Esophagus (tissue), 2 donors: ENCODE measurements around the gene SRRM1. TPM values are rescaled to one million over a fixed set of nuclear protein-coding genes. Genes with fewer than 3 reads are reported as not detected.
A peak's percentile ranks its signal among the peaks of the same experiment; 100 is the strongest.

ENCODE experiments used
- H3K27ac ChIP-seq, 2 donors: one replicate each; pipeline ENCODE4 v1.5.1; 2013; ENCODE audit warnings: low read depth in 2 of 2, mild to moderate bottlenecking in 2 of 2, inconsistent platforms in 1 of 2, low read length in 1 of 2, moderate library complexity in 1 of 2
- H3K27me3 ChIP-seq, 2 donors: one replicate each; pipeline ENCODE4 v1.6.1; 2013; ENCODE audit warnings: low read length in 2 of 2, control low read depth in 1 of 2, mild to moderate bottlenecking in 1 of 2; ENCODE audit not compliant: insufficient read depth in 2 of 2, control insufficient read depth in 1 of 2
- H3K36me3 ChIP-seq, 2 donors: one replicate each; pipeline ENCODE4 v1.6.1; 2013; ENCODE audit warnings: low read length in 1 of 2; ENCODE audit not compliant: control insufficient read depth in 2 of 2, insufficient read depth in 2 of 2
- H3K4me1 ChIP-seq, 2 donors: one replicate each; pipeline ENCODE4 v1.6.1; 2013; ENCODE audit warnings: low read length in 1 of 2; ENCODE audit not compliant: control insufficient read depth in 2 of 2, insufficient read depth in 2 of 2
- H3K4me3 ChIP-seq, 2 donors: one replicate each; pipeline ENCODE4 v1.5.1; 2013; ENCODE audit warnings: low read length in 2 of 2, mild to moderate bottlenecking in 2 of 2, low read depth in 1 of 2, moderate library complexity in 1 of 2
- H3K9me3 ChIP-seq, 2 donors: one replicate each; pipeline ENCODE4 v1.6.1; 2013; ENCODE audit warnings: mild to moderate bottlenecking in 2 of 2, low read depth in 1 of 2, low read length in 1 of 2, moderate library complexity in 1 of 2; ENCODE audit not compliant: control insufficient read depth in 2 of 2, insufficient read depth in 1 of 2
- WGBS, 2 donors: extraction: QIAGEN DNeasy Blood & Tissue Kit; methylation state at CpG; one replicate each; pipeline ENCODE4 v1.1.7; 2013; 5-methylcytosine and 5-hydroxymethylcytosine counted together
- polyA plus RNA-seq, 2 donors: library from polyadenylated mRNA; stranded (reverse); fragments of 200-250 nt; gene quantifications; one replicate each; pipeline ENCODE4 v1.2.3, GENCODE V29; 2013
- donor health status: healthy with polysubstance abuse.
- donor health status: Bipolar disorder and iron deficiency.

SRRM1 gene, protein sequence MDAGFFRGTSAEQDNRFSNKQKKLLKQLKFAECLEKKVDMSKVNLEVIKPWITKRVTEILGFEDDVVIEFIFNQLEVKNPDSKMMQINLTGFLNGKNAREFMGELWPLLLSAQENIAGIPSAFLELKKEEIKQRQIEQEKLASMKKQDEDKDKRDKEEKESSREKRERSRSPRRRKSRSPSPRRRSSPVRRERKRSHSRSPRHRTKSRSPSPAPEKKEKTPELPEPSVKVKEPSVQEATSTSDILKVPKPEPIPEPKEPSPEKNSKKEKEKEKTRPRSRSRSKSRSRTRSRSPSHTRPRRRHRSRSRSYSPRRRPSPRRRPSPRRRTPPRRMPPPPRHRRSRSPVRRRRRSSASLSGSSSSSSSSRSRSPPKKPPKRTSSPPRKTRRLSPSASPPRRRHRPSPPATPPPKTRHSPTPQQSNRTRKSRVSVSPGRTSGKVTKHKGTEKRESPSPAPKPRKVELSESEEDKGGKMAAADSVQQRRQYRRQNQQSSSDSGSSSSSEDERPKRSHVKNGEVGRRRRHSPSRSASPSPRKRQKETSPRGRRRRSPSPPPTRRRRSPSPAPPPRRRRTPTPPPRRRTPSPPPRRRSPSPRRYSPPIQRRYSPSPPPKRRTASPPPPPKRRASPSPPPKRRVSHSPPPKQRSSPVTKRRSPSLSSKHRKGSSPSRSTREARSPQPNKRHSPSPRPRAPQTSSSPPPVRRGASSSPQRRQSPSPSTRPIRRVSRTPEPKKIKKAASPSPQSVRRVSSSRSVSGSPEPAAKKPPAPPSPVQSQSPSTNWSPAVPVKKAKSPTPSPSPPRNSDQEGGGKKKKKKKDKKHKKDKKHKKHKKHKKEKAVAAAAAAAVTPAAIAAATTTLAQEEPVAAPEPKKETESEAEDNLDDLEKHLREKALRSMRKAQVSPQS
- 10 to 100 TPM; 28.8 to 37.6 TPM for polyA plus RNA-seq

DNA sequence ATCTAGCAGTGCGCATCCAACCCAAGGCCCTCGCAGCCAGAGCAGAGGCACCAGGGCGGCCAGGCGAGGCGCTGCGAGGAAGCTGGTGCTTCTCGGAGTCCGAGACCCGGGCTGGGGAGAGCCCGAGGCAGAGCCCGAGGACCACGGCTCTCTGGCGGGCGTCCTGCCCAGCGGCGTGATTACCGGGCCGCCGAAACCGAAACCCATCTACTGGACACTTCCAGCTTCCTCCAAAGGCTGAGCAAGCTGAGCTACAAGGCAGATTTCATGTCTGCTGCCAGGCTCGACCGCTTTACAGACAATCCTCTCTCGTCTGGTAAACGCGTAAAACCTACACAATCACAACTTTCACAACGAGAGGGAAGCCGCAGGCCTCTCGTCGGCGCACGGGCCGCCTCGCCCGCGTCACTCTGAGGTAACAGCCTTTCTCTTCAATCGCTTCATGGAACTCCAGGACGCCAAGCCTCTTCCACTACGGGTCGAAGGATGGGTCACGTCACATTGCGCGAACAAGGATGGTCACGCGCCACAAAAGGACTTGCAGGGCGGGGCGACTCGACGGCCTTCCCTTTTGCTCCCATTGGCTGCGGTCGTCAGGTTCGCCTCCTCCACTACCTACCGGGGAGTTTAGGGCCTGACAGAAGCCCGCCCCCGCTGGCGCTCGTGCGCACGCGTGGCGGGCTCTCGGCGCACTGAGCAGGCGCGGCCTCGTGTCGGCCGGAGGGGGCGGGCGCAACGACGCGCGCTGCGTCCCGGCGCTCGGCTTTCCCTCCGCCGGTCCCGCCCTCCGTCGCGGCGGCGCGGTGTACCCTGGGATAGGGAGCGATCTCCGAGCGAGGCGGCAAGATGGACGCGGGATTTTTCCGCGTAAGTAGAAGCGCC lies at the start of gene SRRM1:
TSS of gene SRRM1 (plus strand) at position 822 of the 882 bp plus-strand sequence. CDS start at position 847, 25 bp downstream.
- Histone ChIP-seq H3K9me3 (no peaks in the 10 kb centered on the region), H3K27ac (peak within 1 kb of the TSS; percentile 93 to 100), H3K4me3 (peak within 1 kb of the TSS; percentile 91), H3K4me1 (peaks cover 5% of the 10 kb centered on the region in 2 donors), H3K27me3 (no peaks in the 10 kb centered on the region), H3K36me3 (peaks cover 2% of the 10 kb centered on the region in 2 donors)
- WGBS, 2 donors, result 0% methylated on average over 86 to 95 of the region's 95 CpGs

DNA sequence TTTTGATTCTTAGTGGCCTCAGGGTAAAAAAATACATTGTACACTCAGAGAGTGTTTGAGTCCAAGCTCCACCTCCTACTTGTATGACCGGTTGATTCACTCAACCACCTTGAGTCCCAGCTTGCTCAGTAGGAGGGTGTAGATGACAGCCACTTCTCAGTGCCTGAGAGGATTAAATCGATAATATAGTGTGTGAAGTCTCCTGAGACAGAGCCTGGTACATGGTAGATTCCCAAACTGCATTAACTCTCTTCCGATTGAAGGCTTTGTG lies 48.8 kb upstream of the SRRM1 start:
- H3K27ac ChIP-seq, result no peak overlapping the region
- no peaks in the 10 kb centered on the region for H3K9me3 ChIP-seq
- no peaks in the 10 kb centered on the region for H3K36me3 ChIP-seq
- H3K4me3 ChIP-seq, result no peak overlapping the region
- 53 to 55% methylated on average over 3 of the region's 3 CpGs for WGBS, 2 donors
- no peaks in the 10 kb centered on the region for H3K27me3 ChIP-seq
- H3K4me1 ChIP-seq, result peaks cover 0 to 3% of the 10 kb centered on the region in 2 donors

DNA sequence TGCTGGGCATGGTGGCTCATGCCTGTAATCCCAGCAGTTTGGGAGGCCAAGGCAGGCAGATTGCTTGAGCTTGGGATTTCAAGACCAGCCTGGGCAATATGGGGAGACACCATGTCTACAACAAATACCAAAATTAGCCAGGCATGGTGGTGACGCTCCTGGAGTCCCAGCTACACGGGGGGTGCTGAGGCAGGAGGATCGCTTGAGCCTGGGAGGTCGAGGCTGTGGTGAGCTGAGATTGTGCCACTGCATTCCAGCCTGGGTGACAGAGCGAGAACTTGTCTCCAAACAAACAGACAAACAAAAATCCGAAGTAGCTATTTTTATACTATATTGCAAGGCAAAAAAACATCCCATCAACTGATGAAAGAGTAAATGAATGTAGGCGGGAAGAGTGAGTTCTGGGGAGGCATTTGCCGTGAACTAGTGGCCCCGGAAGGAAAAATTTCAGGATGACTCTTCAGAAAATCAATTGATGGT lies 46.7 kb upstream of the SRRM1 start:
- Histone ChIP-seq H3K27me3 (no peaks in the 10 kb centered on the region), H3K27ac (no peak overlapping the region), H3K4me1 (peaks cover 0 to 3% of the 10 kb centered on the region in 2 donors), H3K36me3 (no peaks in the 10 kb centered on the region), H3K9me3 (no peaks in the 10 kb centered on the region), H3K4me3 (no peak overlapping the region)
- whole genome bisulfite sequencing, 2 donors, result 82 to 84% methylated on average over 9 of the region's 9 CpGs

DNA sequence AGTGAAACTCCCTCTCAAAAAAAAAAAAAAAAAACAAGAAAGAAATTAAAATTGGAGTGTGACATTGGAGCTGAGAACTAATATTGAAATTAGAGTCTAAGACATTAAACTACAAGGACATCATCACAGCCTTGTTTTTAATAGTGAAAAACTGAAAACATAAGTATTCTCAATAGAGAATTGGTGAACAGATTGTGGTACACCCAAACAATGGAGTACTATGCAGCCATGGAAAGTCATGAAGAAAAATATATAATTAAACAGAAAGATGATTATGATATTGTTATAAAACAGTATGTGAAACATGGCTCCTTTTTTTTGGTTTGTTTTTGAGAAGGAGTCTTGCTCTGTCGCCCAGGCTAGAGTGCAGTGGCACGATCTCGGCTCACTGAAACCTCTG lies 43.8 kb upstream of the SRRM1 start:
- Histone ChIP-seq H3K4me1 (no peaks in the 10 kb centered on the region), H3K9me3 (no peaks in the 10 kb centered on the region), H3K27me3 (no peaks in the 10 kb centered on the region), H3K27ac (no peak overlapping the region), H3K36me3 (no peaks in the 10 kb centered on the region), H3K4me3 (no peak overlapping the region)
- 88 to 94% methylated on average over 3 of the region's 3 CpGs for WGBS, 2 donors

DNA sequence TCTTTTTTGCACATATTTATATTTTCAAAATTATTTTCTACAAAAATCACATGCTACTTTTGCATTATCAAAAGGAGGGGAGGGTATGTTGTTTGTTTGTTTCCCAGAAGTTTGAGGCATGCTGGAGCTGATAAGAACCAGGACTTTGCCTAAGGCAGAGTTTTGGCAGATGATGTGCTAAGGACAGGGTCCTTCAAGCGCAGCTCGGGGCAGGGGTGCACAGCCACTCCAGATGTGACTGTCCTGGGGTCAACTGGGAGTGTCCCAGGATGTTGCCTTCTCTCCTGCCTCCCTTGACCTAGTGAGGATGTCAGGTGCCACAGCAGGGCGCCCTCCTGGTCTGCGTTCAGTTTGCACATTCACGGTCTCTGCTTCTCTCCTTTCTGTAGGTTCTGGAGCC lies 42.6 kb upstream of the SRRM1 start:
- no peak overlapping the region for H3K27ac ChIP-seq
- no peaks in the 10 kb centered on the region for H3K27me3 ChIP-seq
- WGBS, 2 donors, result 73 to 81% methylated on average over 5 of the region's 5 CpGs
- H3K4me1 ChIP-seq, result no peaks in the 10 kb centered on the region
- H3K36me3 ChIP-seq, result no peaks in the 10 kb centered on the region
- no peaks in the 10 kb centered on the region for H3K9me3 ChIP-seq
- H3K4me3 ChIP-seq, result no peak overlapping the region

DNA sequence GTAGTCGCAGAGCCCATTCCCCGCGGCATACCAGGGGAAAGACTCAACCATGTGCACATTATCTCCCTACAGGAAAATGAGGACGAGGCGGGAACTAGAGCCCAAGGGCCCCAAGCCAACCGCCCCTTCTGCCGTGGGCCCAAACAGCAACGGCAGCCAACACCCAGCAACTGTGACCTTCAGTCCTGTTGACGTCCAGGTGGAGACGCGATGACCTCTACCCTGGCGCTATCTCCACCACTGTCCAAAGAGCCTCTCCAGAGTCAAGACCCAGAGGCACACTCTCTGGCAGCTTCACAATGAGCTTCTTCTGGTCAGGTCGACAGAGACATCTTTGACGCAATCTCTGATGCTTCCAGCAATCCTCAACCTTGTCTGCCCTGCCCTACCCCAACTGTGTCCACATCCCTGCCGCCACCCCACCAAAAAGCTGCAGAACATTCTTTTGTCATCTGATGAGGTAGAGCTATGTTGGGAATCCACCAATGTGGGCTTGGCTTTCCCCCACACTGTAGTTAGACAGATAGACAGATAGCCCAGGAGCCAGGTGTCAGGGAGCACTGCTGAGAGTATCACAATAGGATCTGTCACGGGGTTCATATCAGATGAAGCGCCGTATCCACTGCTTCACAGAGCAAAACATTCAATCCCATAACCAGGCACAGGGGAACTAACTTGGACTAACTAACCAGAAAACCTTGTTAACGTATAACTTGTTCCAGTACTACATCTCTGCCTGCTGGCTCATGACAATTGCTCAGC lies 37.4 kb upstream of the SRRM1 start:
- Histone ChIP-seq H3K27ac (no peak overlapping the region), H3K27me3 (no peaks in the 10 kb centered on the region), H3K4me1 (no peaks in the 10 kb centered on the region), H3K4me3 (no peak overlapping the region), H3K36me3 (no peaks in the 10 kb centered on the region), H3K9me3 (no peaks in the 10 kb centered on the region)
- 88 to 89% methylated on average over 19 of the region's 19 CpGs for WGBS, 2 donors

DNA sequence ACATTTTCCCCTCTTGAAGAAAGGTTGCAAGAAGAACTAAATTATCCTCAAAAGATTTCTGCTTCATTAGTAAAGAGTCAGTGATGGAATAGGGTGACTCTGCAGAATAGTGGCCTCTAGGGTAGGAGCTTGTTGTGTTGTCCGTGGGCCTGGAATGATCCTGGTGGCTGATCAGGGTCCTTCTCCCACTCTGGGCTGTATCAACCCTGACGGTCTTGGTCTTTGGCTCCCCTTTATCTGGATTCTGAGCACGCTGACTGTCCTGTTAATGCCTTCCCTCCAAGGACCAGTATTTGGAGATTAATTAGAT lies 36.9 kb upstream of the SRRM1 start:
- Histone ChIP-seq H3K27ac (no peak overlapping the region), H3K4me1 (no peaks in the 10 kb centered on the region), H3K36me3 (no peaks in the 10 kb centered on the region), H3K9me3 (no peaks in the 10 kb centered on the region), H3K27me3 (no peaks in the 10 kb centered on the region), H3K4me3 (no peak overlapping the region)
- 85 to 87% methylated on average over 3 of the region's 3 CpGs for WGBS, 2 donors

DNA sequence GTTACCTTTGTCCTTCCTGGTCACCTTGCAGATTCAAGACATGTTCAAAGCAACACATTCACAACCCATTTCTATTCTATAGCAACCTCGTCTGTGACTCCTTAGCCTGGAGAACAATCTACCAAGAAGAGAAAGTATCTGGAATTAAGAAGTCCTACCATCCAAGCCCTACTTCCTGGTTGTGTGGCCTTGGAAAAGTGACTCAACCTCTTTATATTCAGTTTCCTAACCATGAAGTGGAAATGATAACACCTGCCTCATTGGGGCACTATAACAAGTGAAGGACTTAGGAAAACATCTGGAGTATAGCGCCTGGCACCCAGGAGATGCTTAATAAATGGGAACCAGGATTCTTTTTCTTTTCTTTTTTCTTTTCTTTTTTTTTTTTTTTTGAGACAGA lies 36.5 kb upstream of the SRRM1 start:
- H3K4me1 ChIP-seq, result no peaks in the 10 kb centered on the region
- no peak overlapping the region for H3K27ac ChIP-seq
- H3K4me3 ChIP-seq, result no peak overlapping the region
- no peaks in the 10 kb centered on the region for H3K9me3 ChIP-seq
- 88 to 90% methylated on average over 2 of the region's 2 CpGs for WGBS, 2 donors
- no peaks in the 10 kb centered on the region for H3K36me3 ChIP-seq
- H3K27me3 ChIP-seq, result no peaks in the 10 kb centered on the region
